Adipocyte (in vitro differentiated cells): ENCODE data around the gene DNAH7.
"Not testable (repeated sequence)": the region's sequence is repeated elsewhere in the genome, so short reads cannot be mapped to it uniquely, and the experiment has no call there.

Experiments used
- DNase-seq: peaks from one replicate; pipeline ENCODE4 v3.0.0-alpha.2; 2015; ENCODE audit warnings: low read depth
- H3K27me3 ChIP-seq: replicated peaks from 2 replicates; pipeline ENCODE4 v1.7.0; 2013; ENCODE audit warnings: mild to moderate bottlenecking, low read length, moderate library complexity; ENCODE audit not compliant: control insufficient read depth, insufficient read depth
- H3K36me3 ChIP-seq: 2 replicates; pipeline ENCODE4 v1.7.0; 2013; ENCODE audit warnings: low read length, mild to moderate bottlenecking, moderate library complexity; ENCODE audit not compliant: control insufficient read depth, insufficient read depth, severe bottlenecking
- H3K4me1 ChIP-seq: 2 replicates; pipeline ENCODE4 v1.7.0; 2013; ENCODE audit warnings: mild to moderate bottlenecking, low read length, moderate library complexity; ENCODE audit not compliant: control insufficient read depth, insufficient read depth
- H3K4me3 ChIP-seq: 2 replicates; pipeline ENCODE4 v1.7.0; 2013; ENCODE audit warnings: mild to moderate bottlenecking, low read length, moderate library complexity
- H3K9ac ChIP-seq: 2 replicates; pipeline ENCODE4 v1.7.0; 2013; ENCODE audit warnings: mild to moderate bottlenecking, low read length, moderate library complexity
- H3K9me3 ChIP-seq: 2 replicates; pipeline ENCODE4 v1.7.0; 2013; ENCODE audit warnings: mild to moderate bottlenecking, low read length, moderate library complexity; ENCODE audit not compliant: control insufficient read depth

Gene DNAH7

DNA sequence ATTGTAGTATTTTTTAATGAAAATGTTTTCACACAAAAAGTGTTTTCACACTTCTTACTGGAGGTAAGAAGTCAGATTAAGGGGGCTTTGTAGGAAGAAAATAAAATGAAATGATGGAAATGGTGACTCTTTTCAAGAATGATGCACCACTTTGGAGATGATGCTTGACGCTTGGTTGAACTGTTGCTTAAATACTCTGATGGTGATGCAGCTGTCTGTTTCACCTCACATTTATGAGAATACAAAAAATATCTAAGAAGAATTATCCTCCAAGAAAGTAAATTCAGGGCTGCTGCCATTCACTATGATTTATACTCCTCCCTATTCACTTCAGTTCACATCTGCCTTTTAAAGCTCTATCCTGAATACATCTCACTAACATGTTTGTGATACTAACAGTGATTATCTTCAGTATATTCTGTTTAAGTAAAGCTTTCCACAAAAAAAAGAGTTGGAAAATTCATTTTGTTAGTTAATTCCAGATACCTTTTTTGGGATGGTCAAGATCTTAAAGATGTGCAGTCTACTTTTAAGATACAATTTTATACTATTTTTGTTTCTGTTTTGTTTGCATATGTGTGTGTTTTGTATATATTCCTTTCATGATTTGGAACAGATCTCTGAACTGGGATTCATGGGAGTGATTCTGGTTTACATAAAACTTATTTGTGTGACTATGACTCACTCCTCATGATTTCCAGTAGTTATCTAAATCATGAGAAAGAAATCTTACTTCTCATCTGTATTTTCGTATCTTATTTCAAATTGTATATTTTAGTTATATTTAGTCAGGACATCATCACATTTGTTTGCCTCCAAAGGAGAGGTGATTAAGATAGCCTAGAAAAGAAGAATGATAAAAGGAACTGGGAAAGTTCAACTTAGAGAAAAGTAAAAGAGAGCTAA, 358.5 kb downstream of the DNAH7 start:
- H3K36me3 ChIP-seq = peaks cover 11% of the 10 kb centered on the region
- no peaks in the 10 kb centered on the region for H3K27me3 ChIP-seq
- DNase-seq = peak; percentile 51
- H3K9me3 ChIP-seq = no peaks in the 10 kb centered on the region
- no peak overlapping the region for H3K9ac ChIP-seq
- H3K4me3 ChIP-seq = no peak overlapping the region
- peaks cover 5% of the 10 kb centered on the region for H3K4me1 ChIP-seq

DNA sequence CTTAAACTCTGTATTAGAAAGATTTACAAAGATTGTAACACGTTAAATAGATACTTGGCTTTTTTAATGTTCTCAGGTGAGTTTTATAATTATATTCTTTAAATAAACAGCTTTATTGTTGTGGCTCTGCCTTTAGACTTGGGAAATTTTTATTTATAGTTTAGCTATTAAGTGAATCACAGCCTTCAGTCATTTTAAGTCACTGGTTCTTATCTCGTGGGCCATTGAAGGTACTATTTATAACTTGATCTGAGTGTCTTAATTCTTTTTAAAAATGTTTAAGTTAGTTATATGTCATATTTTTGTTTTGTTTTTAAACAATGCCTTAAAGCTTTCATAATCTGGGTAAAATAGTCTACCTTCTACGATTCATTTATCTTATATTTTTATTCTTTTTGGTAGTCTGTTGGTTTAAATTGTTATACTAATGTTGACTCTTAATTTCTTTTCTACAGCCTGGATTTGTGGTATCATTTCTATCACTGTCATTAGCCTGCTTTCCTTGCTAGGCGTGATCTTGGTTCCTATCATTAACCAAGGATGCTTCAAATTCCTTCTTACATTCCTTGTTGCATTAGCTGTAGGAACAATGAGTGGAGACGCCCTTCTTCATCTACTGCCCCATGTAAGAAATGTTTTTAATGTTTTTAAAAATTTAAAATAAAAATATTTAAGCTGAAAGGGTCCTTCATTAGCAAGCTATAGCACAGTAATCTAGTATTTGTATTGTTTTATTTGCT, 362.3 kb downstream of the DNAH7 start:
- Histone ChIP-seq H3K27me3 (no peaks in the 10 kb centered on the region), H3K4me3 (no peak overlapping the region), H3K36me3 (no peaks in the 10 kb centered on the region), H3K9ac (no peak overlapping the region), H3K9me3 (no peaks in the 10 kb centered on the region), H3K4me1 (peaks cover 5% of the 10 kb centered on the region)
- peak; percentile 30 for DNase-seq

DNA sequence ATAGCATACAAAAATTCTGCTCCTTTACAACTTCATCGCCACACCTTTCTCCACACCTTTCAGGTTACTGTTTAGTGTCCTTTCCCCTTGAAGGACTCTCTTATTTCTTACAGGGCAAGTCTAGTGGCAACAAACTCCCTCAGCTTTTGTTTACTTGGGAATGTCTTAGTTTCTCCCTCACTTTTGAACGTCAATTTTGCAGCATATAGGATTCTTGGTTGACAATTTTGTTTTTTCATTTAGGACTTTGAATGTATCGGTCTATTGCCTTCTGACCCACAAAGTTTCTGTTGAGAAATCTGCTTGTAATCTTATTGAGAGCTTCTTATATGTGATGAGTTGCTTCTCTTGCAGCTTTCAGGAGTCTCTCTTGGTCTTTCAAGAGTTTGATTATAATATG, 368.2 kb downstream of the DNAH7 start:
- DNase-seq = no peak
- H3K36me3 ChIP-seq = no peaks in the 10 kb centered on the region
- H3K9ac ChIP-seq = no peak overlapping the region
- no peak overlapping the region for H3K4me3 ChIP-seq
- peaks cover 12% of the 10 kb centered on the region for H3K9me3 ChIP-seq
- no peaks in the 10 kb centered on the region for H3K4me1 ChIP-seq
- no peaks in the 10 kb centered on the region for H3K27me3 ChIP-seq

DNA sequence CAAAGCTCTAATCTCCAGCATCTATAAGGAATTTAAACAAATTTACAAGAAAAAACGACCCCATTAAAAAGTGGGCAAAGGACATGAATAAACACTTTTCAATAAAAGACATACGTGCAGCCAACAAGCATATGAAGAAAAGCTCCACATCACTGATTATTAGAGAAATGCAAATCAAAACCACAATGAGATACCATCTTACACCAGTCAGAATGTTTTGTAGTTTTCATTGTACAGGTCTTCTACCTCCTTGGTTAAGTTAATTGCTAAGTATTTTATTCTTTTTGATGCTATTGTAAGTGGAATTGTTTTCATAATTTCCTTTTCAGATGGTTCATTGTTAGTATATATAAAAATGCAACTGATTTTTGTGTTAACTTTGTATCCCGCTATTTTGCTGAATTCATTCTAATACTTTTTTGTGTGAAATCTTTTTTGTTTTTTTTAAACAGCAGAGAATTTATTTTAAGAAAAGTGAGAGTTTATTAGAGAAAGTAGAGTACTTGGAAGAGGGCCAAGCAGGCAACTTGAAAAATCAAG, 370.9 kb downstream of the DNAH7 start:
- Histone ChIP-seq H3K36me3 (no peaks in the 10 kb centered on the region), H3K4me3 (no peak overlapping the region), H3K4me1 (no peaks in the 10 kb centered on the region), H3K27me3 (no peaks in the 10 kb centered on the region), H3K9ac (no peak overlapping the region), H3K9me3 (peaks cover 12% of the 10 kb centered on the region)
- no peak for DNase-seq

DNA sequence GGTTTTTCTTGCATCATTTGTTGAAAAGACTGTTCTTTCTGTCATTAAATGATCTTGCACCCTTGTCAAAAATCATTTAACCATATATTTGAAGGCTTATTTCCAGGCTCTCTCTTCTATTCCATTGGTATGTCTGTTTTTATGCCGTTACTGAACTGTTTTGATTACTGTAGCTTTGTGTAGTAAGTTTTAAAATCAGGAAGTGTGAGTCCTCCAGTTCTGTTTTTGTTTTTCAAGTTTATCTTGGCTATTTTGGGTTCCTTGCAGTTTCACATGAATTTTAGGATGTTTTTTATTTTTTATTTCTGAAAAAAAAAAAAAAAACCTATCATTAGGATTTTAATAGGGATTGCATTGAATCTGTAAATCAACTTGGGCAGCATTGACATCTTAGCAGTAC, 372.6 kb downstream of the DNAH7 start:
- Histone ChIP-seq H3K27me3 (no peaks in the 10 kb centered on the region), H3K4me3 (no peak overlapping the region), H3K9ac (no peak overlapping the region), H3K36me3 (no peaks in the 10 kb centered on the region), H3K4me1 (no peaks in the 10 kb centered on the region), H3K9me3 (peaks cover 12% of the 10 kb centered on the region)
- DNase-seq = no peak

- H3K4me3 ChIP-seq = no peak overlapping the region
- H3K9me3 ChIP-seq = peaks cover 6% of the 10 kb centered on the region
- no peak overlapping the region for H3K9ac ChIP-seq
- no peaks in the 10 kb centered on the region for H3K4me1 ChIP-seq
- no peaks in the 10 kb centered on the region for H3K27me3 ChIP-seq
- DNase-seq = no peak
- H3K36me3 ChIP-seq = no peaks in the 10 kb centered on the region
Measured at GRCh38 chr2:195695002-195695631, 373.5 kb downstream of the DNAH7 start.

GRCh38 chr2:195694553-195694952, 374.1 kb downstream of the DNAH7 start:
- Histone ChIP-seq H3K4me3 (no peak overlapping the region), H3K27me3 (no peaks in the 10 kb centered on the region), H3K4me1 (no peaks in the 10 kb centered on the region), H3K9me3 (peaks cover under 1% of the 10 kb centered on the region), H3K9ac (no peak overlapping the region), H3K36me3 (no peaks in the 10 kb centered on the region)
- no peak for DNase-seq

DNA sequence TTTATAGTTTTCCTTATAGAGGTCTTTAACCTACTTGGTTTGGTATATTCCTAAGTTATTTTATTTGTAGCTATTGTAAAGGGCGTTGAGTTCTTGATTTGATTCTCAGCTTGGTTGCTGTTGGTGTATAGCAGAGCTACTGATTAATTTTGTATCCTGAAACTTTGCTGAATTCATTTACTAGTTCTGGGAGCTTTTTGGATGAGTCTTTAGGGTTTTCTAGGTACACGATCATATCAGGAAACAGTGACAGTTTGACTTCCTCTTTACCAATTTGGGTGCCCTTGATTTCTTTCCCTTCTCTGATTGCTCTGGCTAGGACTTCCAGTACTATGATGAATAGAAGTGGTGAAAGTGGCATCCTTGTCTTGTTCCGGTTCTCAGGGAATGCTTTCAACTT, 376.1 kb downstream of the DNAH7 start:
- DNase-seq = not testable (repeated sequence)

More for the DNA sequence above, 376.1 kb downstream of the DNAH7 start:
- not testable (repeated sequence) for H3K9me3 ChIP-seq, H3K9ac ChIP-seq, H3K4me3 ChIP-seq, H3K36me3 ChIP-seq, H3K27me3 ChIP-seq, H3K4me1 ChIP-seq
